Astrocyte (in vitro differentiated cells and primary cell): ENCODE measurements around the gene SLC9A5. TPM values are rescaled to one million over a fixed set of nuclear protein-coding genes. Genes with fewer than 3 reads are reported as not detected.

ENCODE experiments used
- DNase-seq: peaks from one replicate; pipeline ENCODE4 v3.0.0-alpha.2; 2010; ENCODE audit warnings: low read depth
- FAIRE-seq: peaks from 2 replicates; lab custom pipeline; 2011; peaks lifted over from hg19 to GRCh38; lab: Jason Lieb, UNC
- H2AFZ ChIP-seq: 2 replicates; pipeline ENCODE4 v1.6.0; 2012; ENCODE audit warnings: low read depth, low read length, inconsistent platforms
- H3K27ac ChIP-seq: 2 replicates; pipeline ENCODE4 v1.5.1; 2011; ENCODE audit warnings: low read depth, low read length, inconsistent platforms
- H3K27me3 ChIP-seq: 2 replicates; pipeline ENCODE4 v1.6.0; 2011; ENCODE audit warnings: low read length, inconsistent platforms; ENCODE audit not compliant: insufficient read depth
- H3K36me3 ChIP-seq: 2 replicates; pipeline ENCODE4 v1.5.1; 2011; ENCODE audit warnings: low read length, inconsistent platforms; ENCODE audit not compliant: insufficient read depth
- H3K4me1 ChIP-seq: 2 replicates; pipeline ENCODE4 v1.5.1; 2011; ENCODE audit warnings: low read length, inconsistent platforms; ENCODE audit not compliant: insufficient read depth
- H3K4me2 ChIP-seq: 2 replicates; pipeline ENCODE4 v1.6.0; 2012; ENCODE audit warnings: low read length, inconsistent platforms
- H3K4me3 ChIP-seq: 2 replicates; pipeline ENCODE4 v1.5.1; 2011; ENCODE audit warnings: low read depth, mild to moderate bottlenecking, low read length, inconsistent platforms; ENCODE audit not compliant: insufficient read depth
- H3K79me2 ChIP-seq: 2 replicates; pipeline ENCODE4 v1.6.0; 2012; ENCODE audit warnings: mild to moderate bottlenecking, low read length, inconsistent platforms; ENCODE audit not compliant: insufficient read depth
- H3K9ac ChIP-seq: 2 replicates; pipeline ENCODE4 v1.6.0; 2012; ENCODE audit warnings: mild to moderate bottlenecking, low read length, inconsistent platforms
- H3K9me3 ChIP-seq: 2 replicates; pipeline ENCODE4 v1.5.1; 2012; ENCODE audit warnings: low read depth, mild to moderate bottlenecking, low read length, inconsistent platforms; ENCODE audit not compliant: insufficient read depth
- H4K20me1 ChIP-seq: 2 replicates; pipeline ENCODE4 v1.6.0; 2012; ENCODE audit warnings: low read length, inconsistent platforms; ENCODE audit not compliant: insufficient read depth
- H3K27ac Mint-ChIP-seq: one replicate; pipeline ENCODE4 v1.8.0; 2021; ENCODE audit warnings: mild to moderate bottlenecking, mixed read lengths; ENCODE audit not compliant: unreplicated experiment
- H3K27me3 Mint-ChIP-seq: one replicate; pipeline ENCODE4 v1.8.0; 2021; ENCODE audit warnings: low read depth, mixed read lengths; ENCODE audit not compliant: unreplicated experiment
- H3K36me3 Mint-ChIP-seq: one replicate; pipeline ENCODE4 v1.8.0; 2021; ENCODE audit warnings: low read depth, mixed read lengths; ENCODE audit not compliant: unreplicated experiment
- H3K4me1 Mint-ChIP-seq: one replicate; pipeline ENCODE4 v1.8.0; 2021; ENCODE audit warnings: low read depth, mixed read lengths; ENCODE audit not compliant: unreplicated experiment
- H3K4me3 Mint-ChIP-seq: one replicate; pipeline ENCODE4 v1.8.0; 2021; ENCODE audit warnings: mild to moderate bottlenecking, moderate library complexity, mixed read lengths; ENCODE audit not compliant: unreplicated experiment
- H3K9me3 Mint-ChIP-seq: one replicate; pipeline ENCODE4 v1.8.0; 2021; ENCODE audit warnings: mild to moderate bottlenecking, mixed read lengths; ENCODE audit not compliant: unreplicated experiment
- CTCF ChIP-seq: IDR thresholded peaks from 2 replicates; pipeline ENCODE4 v1.5.1; 2011; ENCODE audit warnings: low read depth, mild to moderate bottlenecking, inconsistent platforms, low read length, moderate library complexity; ENCODE audit not compliant: insufficient read depth
- EZH2 ChIP-seq: IDR thresholded peaks from 2 replicates; pipeline ENCODE4 v1.6.1; 2012; ENCODE audit warnings: mild to moderate bottlenecking, low read length, inconsistent platforms; ENCODE audit not compliant: insufficient read depth
- total RNA-seq: library from RNA; stranded (reverse); gene quantifications from 2 replicates; pipeline ENCODE4 v1.2.1, GENCODE V29; 2021

SLC9A5 gene
- total RNA-seq, 1 donor from 2014 or later, result 2.5 TPM

DNA sequence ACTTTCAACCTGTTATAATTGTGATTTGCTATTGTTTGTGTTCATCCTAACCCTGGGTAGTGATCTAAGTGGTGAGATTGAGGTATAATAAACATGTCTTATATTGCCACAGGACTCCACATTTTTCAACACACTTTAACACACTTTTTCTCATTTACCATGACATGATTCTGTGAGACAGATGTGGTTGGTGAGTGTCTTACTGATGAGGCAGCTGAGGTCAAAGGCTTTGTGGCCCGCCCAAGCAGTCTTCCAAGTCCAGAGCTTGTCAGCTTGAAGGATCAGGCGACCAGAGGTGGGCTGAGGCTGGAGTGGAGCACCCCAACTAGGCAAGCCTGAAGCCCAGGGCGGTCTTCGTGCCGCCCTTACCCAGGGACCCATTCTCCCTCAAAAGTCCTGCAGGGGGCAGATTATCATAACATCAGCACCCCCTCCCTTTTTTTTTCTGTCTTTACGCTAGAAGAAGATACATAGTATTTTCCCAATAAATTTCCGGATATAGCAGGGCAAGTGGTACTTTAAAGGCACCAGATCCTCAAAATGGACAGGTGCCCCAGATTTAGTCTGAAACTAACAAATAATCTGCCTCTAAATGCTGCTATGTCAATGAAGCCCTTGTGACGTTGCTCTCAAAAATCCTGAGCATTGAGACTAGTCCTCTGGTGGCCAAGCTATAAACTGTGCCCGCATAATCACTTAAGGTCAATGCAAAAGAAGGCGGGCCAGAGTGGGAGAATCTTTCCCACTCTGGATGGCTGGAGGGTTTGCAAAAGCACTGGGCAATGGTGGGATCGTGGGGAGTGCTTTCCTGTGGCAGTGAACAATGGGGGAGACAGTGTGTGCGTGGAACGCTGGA lies 56.7 kb downstream of the SLC9A5 start:
- H3K9ac ChIP-seq, result no peak overlapping the region
- DNase-seq (no peak), FAIRE-seq (no peak)
- Mint-ChIP-seq H3K9me3 (peaks cover 8% of the 10 kb centered on the region), H3K36me3 (peaks cover 4% of the 10 kb centered on the region), H3K4me1 (peaks cover 6% of the 10 kb centered on the region), H3K27ac (no peak overlapping the region), H3K4me3 (no peak overlapping the region), H3K27me3 (peaks cover 32% of the 10 kb centered on the region)
- no peak overlapping the region for H2AFZ ChIP-seq
- no peak overlapping the region for H3K27ac ChIP-seq
- peaks cover 9% of the 10 kb centered on the region for H3K9me3 ChIP-seq
- no peak overlapping the region for H3K4me3 ChIP-seq
- no peaks in the 10 kb centered on the region for H3K36me3 ChIP-seq
- no peaks in the 10 kb centered on the region for H4K20me1 ChIP-seq
- H3K4me1 ChIP-seq, result no peaks in the 10 kb centered on the region
- TF ChIP-seq EZH2 (no peak), CTCF (no peak)
- no peaks in the 10 kb centered on the region for H3K79me2 ChIP-seq
- H3K4me2 ChIP-seq, result no peak overlapping the region
- no peaks in the 10 kb centered on the region for H3K27me3 ChIP-seq

- Histone ChIP-seq H3K4me1 (peaks cover 18% of the 10 kb centered on the region), H2AFZ (no peak overlapping the region), H3K4me3 (no peak overlapping the region), H4K20me1 (no peaks in the 10 kb centered on the region), H3K79me2 (no peaks in the 10 kb centered on the region), H3K27ac (no peak overlapping the region), H3K9me3 (peaks cover 4% of the 10 kb centered on the region), H3K4me2 (no peak overlapping the region), H3K36me3 (no peaks in the 10 kb centered on the region), H3K9ac (no peak overlapping the region), H3K27me3 (no peaks in the 10 kb centered on the region)
- no peak overlapping the region for H3K4me3 Mint-ChIP-seq
- DNase-seq (no peak), FAIRE-seq (no peak)
- no peak for TF ChIP-seq EZH2
- no peak for TF ChIP-seq CTCF
- H3K9me3 Mint-ChIP-seq, result peaks cover 1% of the 10 kb centered on the region
- H3K27me3 Mint-ChIP-seq, result peaks cover 16% of the 10 kb centered on the region
- peaks cover 16% of the 10 kb centered on the region for H3K4me1 Mint-ChIP-seq
- peak overlapping the region; percentile 87 for H3K27ac Mint-ChIP-seq
- H3K36me3 Mint-ChIP-seq, result peaks cover 2% of the 10 kb centered on the region
Measured at GRCh38 chr16:67310561-67310960, 61.8 kb downstream of the SLC9A5 start.
